Stimulated activated CD4-positive, alpha-beta T cell treated with anti-CD3 and anti-CD28 coated beads, TNF-alpha, amount 100 ng/mL, for 48 hours (primary cell): ENCODE measurements around the gene RABL6.
"Not testable (repeated sequence)": the region's sequence is repeated elsewhere in the genome, so short reads cannot be mapped to it uniquely, and the experiment has no call there.

Experiments
- DNase-seq, 3 donors: peaks; one replicate each; pipeline ENCODE4 v3.0.0-alpha.2; 2020; ENCODE audit warnings: low read depth in 3 of 3

The RABL6 gene

DNA sequence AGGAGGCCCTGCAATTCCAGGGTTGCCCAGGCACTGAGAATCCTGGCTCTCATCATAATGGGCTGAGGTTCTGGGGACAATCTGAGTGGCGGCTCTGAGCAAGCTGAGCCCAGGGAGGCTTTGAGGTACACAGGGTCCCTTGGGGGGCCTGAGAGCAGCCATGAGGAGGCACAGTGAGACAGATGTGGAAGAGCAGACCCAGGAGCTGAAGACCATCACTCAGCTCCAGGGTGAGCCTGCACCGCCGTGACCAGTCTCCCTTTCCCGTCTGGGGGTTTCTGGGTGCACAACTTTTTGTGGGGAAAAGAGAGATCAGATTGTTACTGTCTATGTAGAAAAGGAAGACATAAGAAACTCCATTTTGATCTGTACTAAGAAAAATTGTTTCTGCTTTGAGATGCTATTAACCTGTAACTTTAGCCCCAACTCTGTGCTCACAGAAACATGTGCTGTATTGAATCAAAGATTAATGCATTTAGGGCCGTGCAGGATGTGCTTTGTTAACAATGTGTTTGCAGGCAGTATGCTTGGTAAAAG is 11.4 kb upstream of the RABL6 start, which contains the start of gene CCDC183:
CCDC183 (plus strand) TSS at position 101 of the 537 bp plus-strand sequence; CDS start at position 161, 60 bp downstream.
- DNase-seq, result no peak

DNA sequence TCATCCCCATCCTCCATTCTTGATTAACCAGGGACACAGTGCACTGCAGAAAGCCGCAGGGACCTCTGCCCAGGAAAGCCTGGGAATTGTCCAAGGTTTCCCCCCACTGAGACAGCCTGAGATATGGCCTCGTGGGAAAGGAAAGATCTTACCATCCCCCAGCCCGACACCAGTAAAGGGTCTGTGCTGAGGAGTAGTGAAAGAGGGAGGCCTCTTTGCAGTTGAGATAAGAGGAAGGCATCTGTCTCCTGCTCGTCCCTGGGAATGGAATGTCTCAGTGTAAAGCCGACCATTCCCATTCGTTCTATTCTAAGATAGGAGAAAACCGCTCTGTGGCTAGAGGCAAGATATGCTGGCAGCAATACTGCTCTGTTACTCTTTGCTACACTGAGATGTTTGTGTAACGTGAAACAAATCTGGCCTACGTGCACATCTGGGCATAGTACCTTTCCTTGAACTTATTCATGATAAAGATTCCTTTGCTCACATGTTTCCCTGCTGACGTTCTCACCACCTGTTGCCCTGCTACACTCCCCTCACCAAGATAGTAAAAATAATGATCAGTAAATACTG is 10.9 kb upstream of the RABL6 start:
- DNase-seq, result not testable (repeated sequence)

DNA sequence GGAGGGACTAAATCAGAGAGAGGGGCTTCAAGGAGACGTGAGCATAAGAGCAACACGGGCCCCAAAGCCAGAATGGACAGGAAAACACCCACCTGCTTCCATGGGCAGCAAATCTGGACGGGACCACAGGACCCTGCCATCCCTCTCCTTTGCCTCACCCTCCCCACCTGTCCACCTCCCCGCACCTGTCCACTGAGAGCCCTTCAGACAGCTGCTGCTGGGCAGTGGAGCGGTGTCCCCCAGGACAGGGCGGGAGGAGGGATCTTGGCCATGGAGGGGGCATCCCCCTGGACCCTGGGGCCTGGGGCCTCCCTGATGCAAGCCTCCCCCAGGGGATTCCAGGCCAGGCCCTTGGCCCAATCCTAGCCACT is 9.1 kb upstream of the RABL6 start:
- DNase-seq, result no peak

DNA sequence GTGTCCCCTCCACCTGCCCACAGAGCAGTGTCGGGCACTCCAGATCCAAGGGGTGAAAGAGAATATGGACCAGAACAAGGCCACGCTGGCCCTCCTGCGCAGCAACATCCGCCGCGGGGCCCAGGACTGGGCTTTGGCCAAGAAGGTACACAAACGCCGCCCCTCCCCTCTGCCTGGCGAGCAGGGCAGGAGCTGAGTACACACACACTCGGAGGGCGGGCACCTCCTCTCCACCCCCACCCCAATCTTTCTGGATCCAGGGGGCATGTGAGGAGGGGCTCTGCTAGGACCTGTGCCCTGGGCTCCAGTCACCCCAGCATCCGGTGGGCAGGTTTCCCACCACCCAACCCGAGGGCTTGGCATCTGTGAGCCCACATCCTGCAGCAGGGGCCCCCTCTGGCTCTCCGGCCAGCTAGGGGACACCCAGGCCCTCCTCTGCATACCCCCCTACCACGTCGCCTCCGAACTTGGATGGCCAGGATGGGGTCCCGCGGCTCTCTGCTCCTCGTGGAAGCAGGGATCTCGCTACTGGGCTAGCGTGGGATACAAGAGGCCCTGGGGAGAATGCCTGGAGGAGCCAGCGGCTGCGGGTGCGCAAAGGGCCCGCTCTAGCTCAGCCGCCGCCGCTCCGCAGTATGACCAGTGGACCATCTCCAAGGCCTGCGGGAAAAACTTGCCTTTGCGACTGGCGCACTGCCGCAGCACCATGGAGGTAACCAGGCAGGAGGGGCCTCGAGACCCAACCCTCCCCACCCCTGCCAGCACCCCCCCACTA is 8.5 kb upstream of the RABL6 start:
- no peak for DNase-seq

DNA sequence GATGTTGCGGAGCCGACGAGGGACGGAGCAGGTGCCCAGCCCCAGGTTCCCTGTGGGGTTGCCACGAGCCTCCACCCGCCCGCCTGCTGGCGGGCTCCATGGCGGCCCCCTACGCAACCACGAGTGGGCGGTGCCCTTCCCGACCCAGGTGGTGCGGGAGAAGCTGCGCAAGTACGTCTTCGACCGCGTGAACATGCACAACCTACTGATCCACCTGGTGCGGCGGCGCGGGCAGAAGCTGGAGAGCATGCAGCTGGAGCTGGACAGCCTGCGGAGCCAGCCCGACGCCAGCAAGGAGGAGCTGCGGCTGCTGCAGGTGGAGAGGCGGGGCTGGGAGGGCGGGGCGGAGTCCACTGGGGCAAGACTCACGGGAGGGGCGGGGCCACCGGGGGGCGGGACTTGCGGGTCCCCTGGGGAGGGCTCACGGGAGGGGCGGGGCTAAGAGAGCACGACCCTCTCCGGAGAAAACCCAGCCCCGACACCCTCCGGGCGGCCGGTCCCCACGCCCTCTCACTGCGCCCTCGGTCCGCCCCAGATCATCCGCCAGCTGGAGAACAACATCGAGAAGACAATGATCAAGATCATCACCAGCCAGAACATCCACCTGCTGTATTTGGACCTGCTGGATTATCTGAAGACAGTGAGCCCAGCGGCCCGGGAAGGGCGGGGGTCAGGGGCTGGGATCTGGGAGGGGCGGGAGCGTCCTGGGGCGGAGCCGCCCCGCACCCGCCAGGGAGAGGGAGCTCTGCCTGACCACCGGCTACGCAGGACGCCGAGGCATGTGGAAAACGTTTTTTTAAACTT is 7.7 kb upstream of the RABL6 start:
- DNase-seq, result peak; percentile 67 to 99 (median 71)

DNA sequence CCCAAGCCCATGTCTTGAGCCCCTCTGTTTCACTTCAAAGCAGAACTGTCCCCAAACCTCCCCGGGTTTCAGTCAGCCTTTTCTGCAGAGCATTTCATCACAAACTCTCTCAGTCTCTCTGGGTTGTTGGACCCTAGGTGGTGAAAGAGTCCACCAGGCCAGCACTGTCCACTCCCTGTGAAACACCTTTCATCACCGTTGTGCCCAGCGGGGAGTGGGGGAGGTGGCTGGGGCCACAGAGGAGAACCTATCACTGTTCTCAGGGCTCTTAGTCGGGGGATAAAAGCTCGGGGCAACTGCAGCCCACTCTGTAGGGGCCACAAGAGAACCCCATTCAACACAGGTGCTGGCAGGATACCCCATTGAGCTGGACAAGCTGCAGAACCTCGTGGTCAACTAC is 5.4 kb upstream of the RABL6 start:
- DNase-seq, result no peak

DNA sequence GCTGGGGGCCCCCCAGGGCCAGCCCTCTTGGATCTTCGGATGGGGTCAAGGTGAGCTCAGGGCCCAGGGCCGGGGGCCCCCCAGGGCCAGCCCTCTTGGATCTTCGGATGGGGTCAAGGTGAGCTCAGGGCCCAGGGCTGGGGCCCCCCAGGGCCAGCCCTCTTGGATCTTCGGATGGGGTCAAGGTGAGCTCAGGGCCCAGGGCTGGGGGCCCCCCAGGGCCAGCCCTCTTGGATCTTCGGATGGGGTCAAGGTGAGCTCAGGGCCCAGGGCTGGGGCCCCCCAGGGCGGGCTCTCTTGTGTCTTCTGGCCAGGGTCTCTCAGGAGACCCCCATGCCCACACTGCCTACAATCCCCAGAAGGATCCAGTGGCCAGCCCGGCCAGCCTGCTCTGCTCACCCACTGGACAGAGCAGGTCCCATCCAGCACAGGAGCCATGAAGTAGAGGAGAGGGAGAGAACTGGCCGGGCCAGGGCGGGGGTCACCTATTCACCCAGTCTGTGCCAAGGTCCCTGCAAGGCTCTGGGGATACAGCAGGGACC is 4.7 kb upstream of the RABL6 start:
- DNase-seq, result not testable (repeated sequence)

DNA sequence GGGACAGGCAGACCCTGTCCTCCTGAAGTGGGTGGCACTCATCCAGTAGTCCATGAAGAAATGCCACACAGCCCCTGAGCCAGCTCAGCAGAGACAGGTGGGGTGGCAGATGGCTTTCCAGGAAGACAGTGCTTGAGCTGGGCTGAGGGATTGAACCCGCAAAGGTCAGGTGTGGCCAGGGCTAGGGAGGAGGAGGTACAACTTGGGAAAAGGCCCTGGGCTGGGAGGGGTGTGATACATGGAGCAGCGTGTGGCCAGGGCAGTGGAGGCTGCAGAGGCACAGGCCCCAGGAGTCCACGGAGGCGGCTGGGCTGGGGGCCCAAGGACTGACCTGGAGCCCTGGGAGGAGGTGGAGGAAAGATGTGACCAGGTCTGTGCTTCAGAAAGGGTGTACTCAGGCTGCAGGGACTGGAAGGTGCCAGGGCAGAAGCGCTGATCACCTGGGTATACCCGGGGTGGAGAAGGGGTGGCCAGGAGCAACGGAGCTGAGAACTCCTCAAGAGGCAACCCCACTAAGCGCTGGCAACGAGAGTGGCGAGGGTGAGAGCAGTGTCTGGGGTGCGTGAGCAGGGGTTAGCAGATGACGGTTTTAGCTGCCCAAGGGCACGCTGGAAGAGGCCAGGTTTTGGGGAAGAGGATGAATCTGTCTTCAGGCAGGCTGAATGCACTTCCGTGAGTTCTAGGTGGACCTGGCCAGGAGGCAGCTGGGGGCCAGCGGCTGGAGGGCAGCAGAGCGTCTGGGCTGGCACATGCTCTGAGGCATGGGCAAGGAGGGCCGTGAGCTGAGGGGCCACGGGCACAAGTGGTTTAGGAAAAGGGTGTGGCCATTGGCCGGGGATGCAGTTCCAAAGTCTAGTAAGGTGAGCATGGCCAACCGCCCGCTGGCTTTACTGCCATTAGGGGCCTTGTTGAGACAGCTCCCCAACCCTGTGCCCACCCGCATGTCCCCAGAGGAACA is 3.9 kb upstream of the RABL6 start:
- DNase-seq, result no peak

DNA sequence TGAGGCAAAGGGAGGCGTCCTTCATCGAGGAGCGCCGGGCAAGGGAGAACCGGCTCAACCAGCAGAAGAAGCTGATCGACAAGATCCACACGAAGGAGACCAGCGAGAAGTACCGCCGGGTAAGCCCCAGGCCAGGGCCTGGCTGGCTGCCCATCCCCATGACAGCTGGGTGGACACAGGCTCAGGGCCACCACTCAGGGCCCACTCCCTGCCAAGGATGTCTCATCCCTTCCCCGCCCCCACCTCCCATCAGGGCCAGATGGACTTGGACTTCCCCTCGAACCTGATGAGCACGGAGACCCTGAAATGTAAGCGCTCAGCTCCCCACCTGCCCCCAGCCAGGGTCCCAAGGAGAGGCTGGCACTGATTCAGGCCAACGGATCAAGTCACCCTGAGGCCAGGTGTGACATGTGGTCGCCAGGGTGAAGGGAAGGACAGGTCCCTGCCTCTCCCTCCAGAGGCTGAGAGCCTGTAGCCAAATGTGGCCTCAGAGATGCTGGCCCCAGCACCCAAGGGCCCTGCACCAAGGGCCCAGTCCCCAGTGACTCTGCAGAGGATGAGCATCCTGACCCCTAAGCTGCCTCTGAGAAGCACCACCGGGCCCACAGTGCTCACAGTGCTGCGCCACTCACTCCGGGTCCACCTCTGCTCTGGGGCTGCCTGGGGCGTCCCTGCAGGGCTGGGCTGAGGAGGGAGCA is 3.1 kb upstream of the RABL6 start:
- no peak for DNase-seq

DNA sequence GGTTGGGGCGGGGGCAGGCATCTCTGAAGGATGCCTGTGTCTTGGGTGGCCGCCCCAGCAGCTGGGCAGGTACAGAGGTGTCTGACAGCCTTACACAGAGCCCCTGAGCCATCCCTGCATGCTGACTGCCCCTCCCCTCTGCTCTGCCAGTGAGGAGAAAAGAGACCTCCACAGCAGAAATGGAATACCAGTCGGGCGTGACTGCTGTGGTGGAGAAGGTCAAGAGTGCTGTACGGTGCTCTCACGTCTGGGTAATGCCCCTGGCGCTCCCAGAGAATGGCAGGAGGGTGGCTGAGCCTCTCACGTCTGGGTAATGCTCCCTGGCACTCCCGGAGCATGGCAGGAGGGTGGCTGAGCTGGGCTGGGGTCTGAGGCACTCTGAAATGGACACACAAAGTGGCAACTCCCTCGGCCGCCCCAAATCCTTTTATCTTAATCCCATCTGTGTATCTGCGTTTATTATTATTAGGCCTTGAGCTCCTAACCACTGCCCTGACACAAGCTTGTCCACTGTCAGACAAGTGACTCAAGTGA is 2.5 kb upstream of the RABL6 start:
- no peak for DNase-seq

DNA sequence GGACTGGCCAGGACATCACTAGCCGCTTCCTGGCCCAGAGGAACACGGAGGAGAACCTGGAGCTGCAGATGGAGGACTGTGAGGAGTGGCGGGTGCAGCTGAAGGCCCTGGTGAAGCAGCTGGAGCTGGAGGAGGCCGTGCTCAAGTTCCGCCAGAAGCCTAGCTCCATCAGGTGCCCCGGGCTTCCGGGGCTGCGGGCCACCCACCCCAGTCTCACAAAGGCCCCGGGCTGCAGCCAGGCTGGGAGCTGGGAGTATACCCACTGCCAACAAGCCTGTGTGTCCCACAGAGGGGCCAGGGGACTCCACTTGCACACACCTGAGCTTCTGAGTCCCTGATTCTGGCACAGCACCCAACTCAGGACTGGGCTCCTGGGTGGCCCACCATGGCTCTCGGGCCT is 1.7 kb upstream of the RABL6 start:
- DNase-seq, result no peak

DNA sequence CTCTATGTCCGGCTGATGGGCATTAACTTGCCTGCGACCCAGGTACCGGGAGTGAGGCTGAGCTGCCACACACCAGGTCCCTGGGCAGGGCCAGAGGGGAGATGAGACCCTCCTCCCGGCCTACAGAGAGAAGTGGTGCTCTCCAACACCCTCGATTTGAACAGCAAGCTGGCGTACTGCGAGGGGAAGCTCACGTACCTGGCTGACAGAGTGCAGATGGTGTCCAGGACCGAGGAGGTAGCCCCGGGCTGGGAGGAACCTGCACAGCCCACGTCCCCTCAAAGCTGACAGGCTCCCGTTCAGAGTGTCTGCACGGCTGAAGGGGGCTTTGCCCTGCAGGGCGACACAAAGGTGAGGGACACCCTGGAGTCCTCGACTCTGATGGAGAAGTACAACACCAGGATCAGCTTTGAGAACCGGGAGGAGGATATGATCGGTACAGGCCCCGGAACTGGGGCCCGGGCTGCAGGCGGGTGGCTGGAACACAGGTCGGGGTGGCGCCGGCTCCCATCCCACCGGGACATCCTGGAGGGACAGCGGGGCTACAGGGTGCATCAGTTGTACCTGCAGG is 1.0 kb upstream of the RABL6 start:
- no peak for DNase-seq

DNA sequence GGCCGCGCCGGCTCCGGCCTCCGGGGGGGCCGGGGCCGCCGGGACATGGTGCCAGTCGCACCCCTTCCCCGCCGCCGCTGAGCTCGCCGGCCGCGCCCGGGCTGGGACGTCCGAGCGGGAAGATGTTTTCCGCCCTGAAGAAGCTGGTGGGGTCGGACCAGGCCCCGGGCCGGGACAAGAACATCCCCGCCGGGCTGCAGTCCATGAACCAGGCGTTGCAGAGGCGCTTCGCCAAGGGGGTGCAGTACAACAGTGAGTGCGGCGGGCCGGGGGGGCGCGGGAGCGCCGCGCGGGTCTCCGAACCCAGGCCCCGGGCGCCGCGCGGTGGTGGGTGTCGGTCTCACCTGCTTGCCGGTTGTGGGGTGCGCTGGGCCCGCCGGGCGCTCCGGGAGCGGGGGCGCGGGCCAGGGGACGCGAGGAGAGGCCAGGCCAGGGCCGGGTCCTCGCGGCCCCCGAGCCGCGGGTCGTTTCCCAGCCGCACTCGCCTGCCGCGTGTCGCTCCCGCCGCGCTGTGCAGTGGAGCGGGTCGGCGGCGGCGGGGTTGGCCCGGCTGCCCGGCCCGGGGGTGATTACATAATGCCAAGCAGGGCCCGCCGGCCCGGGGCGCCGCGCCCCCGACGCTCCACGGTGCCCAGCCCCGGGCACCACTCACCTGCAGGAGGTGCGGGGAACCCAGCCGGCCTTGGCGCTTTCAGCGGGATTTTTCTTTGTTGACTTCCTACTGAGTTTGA is 492 bp downstream of the RABL6 start:
- peak in 1 of 3 donors; percentile 38 for DNase-seq

DNA sequence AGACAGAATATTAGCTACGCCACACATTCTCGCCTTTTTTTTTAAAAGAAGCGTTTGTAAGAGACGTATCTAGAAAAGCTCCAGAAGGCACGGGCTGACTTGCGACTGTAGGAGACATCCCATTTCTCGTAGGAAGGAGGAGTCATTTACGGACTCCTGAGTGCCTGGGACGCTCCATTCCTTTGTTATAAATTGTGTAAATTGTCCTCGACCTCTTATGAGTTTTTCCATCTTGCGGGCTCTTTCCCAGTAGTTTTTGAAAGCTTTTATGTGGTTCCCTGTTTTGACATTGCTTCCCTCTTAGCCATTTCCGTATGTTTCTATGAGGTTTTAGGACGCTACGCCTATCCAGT is 1.0 kb downstream of the RABL6 start:
- no peak for DNase-seq

DNA sequence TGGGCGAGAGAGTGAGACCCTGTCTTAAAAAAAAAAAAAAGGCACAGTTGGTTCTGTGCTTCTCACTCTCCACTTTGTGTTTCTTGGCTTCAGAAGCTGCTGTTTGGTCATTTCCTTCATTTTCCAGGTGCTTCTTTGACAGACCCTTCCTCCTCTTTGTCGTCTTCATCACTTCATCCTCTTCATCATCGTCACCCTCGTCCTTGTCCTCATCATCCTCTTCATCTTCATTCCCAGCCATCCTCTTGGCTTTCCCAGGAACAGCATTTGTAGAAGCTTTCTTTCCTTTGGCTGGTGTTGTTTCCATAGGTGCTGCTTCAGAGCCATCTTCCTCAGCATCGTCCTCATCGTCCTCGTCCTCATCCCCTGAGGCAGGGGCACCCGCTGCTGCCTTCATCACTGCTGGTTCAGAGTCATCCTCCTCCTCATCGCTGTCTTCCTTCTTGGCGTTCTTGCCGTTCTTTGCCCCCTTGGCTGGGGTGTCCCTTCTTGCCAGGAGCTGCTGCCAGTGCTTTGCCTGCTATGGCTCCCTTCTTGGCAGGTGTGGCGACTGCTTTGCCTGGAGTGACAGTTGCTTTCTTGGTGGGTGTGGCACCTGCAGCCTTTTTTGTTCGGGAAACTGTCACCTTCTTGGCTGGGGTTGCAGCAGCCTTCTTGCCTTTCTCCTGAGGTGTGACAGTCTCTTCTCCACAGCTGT is 7.1 kb downstream of the RABL6 start:
- DNase-seq, result no peak

DNA sequence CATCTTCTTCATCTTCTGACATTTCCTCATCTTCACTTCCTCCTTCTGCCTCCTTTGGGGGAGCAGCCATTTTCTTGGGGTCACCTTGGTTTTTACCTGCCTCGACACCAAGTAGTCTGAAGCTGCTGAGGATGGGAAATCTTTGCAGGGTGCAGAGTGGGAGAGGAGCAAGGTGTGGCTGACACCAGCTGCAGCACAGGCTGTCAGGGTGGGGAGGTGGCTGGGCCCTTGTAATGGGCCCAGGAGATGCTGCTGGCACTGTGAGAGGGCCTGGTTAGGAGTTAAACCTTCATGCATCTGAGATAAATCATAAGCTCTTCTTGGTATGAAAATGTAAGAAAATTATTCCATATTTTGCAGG is 7.7 kb downstream of the RABL6 start:
- DNase-seq, result no peak

DNA sequence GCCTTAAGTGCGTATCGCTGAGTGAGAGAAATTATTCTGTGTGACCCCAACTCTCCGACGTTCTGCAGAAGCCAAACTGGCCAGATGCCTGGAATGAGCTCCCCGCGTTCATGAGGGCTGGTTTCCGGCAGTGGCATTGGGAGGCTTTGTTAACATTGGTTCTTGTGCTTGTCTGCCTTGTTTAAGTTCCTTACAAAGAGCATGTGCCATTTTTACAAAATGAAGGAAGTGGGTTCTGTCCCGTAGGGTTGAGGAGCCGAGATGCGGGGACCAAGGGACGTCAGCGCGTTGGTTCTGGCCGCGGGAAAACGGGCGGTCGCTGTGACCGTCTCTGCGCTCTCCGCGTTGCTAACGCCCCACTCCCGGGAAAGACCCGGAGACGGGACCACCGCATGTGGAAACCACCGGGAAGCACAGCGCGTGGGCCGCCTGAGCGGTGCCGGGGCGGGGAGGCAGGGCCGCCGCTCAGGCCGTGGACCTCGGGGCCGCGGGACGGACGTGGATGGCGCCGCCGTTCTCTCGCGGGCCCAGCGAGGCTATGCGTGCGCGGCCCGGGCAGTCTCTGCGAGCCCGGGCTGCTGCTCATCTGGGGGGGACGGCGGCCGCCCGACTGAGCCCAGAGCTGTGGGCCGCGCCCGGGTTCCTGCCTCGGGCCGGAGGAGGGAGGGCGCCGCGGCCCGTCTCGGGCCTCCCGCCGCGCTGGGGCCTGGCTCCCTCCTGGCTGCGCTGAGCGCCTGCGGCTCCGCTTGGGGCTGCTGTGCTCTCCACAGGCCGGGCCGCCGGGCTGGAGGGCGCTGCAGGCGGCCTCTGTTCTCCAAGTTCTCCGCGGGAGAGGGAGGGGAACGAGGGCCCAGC is 13.4 kb downstream of the RABL6 start:
- DNase-seq, result no peak
